SU-DHL-6 (cell line): Measurements from ENCODE around the gene CD34.

Experiments used
- H2AFZ ChIP-seq: fragments of 200-600 bp; sonication (generic); 2 replicates; pipeline ENCODE4 v1.6.1; 2014; ENCODE audit warnings: low read depth, mild to moderate bottlenecking, moderate library complexity, mixed read lengths, antibody characterized with exemption, low read length; ENCODE audit not compliant: severe bottlenecking
- H3F3A ChIP-seq: fragments of 200-600 bp; shearing (Covaris generic); 2 replicates; pipeline ENCODE4 v1.6.0; 2016; ENCODE audit warnings: antibody characterized with exemption, mild to moderate bottlenecking; ENCODE audit not compliant: insufficient read depth
- H3K27ac ChIP-seq: fragments of 200-600 bp; sonication (generic); 2 replicates; pipeline ENCODE4 v1.5.1; 2016; ENCODE audit warnings: low read depth, mild to moderate bottlenecking, low read length, moderate library complexity, mixed read lengths
- H3K27me3 ChIP-seq: fragments of 200-600 bp; sonication (generic), shearing (Covaris generic); 2 replicates; pipeline ENCODE4 v1.6.0; 2014; ENCODE audit warnings: mild to moderate bottlenecking, low read length
- H3K36me3 ChIP-seq: fragments of 200-600 bp; sonication (generic); 2 replicates; pipeline ENCODE4 v1.6.1; 2014; ENCODE audit warnings: mild to moderate bottlenecking, low read length, mixed read lengths
- H3K4me2 ChIP-seq: fragments of 300-600, 200-600 bp; shearing (Covaris generic), sonication (generic); 2 replicates; pipeline ENCODE4 v1.6.0; 2014; ENCODE audit warnings: low read length, low read depth, mild to moderate bottlenecking; ENCODE audit not compliant: poor library complexity, severe bottlenecking
- H3K4me3 ChIP-seq: fragments of 200-600 bp; sonication (generic); 2 replicates; pipeline ENCODE4 v1.5.1; 2014; ENCODE audit warnings: antibody characterized with exemption, low read length, mild to moderate bottlenecking, mixed read lengths; ENCODE audit not compliant: insufficient read depth, poor library complexity, severe bottlenecking
- H3K79me2 ChIP-seq: fragments of 200-600 bp; sonication (generic); 2 replicates; pipeline ENCODE4 v1.6.1; 2014; ENCODE audit warnings: mild to moderate bottlenecking, low read length, moderate library complexity; ENCODE audit not compliant: insufficient read depth
- H3K9ac ChIP-seq: fragments of 200-600 bp; sonication (generic); 2 replicates; pipeline ENCODE4 v1.7.0; 2014; ENCODE audit warnings: mild to moderate bottlenecking, low read length
- H3K9me2 ChIP-seq: fragments of 200-600 bp; sonication (generic); replicated peaks from 2 replicates; pipeline ENCODE4 v1.6.1; 2014; ENCODE audit warnings: low read length; ENCODE audit not compliant: insufficient read depth
- H3K9me3 ChIP-seq: fragments of 200-600 bp; sonication (generic); 2 replicates; pipeline ENCODE4 v1.6.1; 2014; ENCODE audit warnings: low read length, mixed read lengths; ENCODE audit not compliant: insufficient read depth
- H4K20me1 ChIP-seq: fragments of 200-600 bp; sonication (generic); 2 replicates; pipeline ENCODE4 v1.6.1; 2014; ENCODE audit warnings: low read depth, mild to moderate bottlenecking, antibody characterized with exemption, low read length, moderate library complexity, mixed read lengths
- EZH2phosphoT487 ChIP-seq: fragments of 200-600 bp; sonication (generic), shearing (Covaris generic); conservative IDR thresholded peaks from 2 replicates; pipeline ENCODE4 v1.6.1; 2018; ENCODE audit warnings: mild to moderate bottlenecking, antibody characterized with exemption, low read length, moderate library complexity, mixed read lengths
- TF ChIP-seq, protein P1 (sequence below): fragments of 200-600 bp; sonication (generic); IDR thresholded peaks from one replicate; pipeline ENCODE4 v1.5.1; 2017; ENCODE audit warnings: antibody characterized with exemption, mild to moderate bottlenecking, low read length, moderate library complexity; ENCODE audit not compliant: insufficient read depth, poor library complexity, severe bottlenecking

CD34 gene

GRCh38 chr1:207954104-207954503 lies 43.2 kb upstream of the CD34 start:
- Histone ChIP-seq H3K36me3 (no peaks in the 10 kb centered on the region), H3K9me3 (no peaks in the 10 kb centered on the region), H3K9me2 (no peaks in the 10 kb centered on the region), H3K27ac (no peak overlapping the region), H3K79me2 (no peaks in the 10 kb centered on the region), H3K27me3 (0 out of 2 replicates have a peak, but pooled peaks cover 2% of the 10 kb centered on the region), H3F3A (no peaks in the 10 kb centered on the region), H3K4me3 (no peak overlapping the region), H2AFZ (no peak overlapping the region), H3K4me2 (no peak overlapping the region), H4K20me1 (no peaks in the 10 kb centered on the region), H3K9ac (no peak overlapping the region)
- TF ChIP-seq EZH2phosphoT487: no peak
- TF ChIP-seq, protein P1, sequence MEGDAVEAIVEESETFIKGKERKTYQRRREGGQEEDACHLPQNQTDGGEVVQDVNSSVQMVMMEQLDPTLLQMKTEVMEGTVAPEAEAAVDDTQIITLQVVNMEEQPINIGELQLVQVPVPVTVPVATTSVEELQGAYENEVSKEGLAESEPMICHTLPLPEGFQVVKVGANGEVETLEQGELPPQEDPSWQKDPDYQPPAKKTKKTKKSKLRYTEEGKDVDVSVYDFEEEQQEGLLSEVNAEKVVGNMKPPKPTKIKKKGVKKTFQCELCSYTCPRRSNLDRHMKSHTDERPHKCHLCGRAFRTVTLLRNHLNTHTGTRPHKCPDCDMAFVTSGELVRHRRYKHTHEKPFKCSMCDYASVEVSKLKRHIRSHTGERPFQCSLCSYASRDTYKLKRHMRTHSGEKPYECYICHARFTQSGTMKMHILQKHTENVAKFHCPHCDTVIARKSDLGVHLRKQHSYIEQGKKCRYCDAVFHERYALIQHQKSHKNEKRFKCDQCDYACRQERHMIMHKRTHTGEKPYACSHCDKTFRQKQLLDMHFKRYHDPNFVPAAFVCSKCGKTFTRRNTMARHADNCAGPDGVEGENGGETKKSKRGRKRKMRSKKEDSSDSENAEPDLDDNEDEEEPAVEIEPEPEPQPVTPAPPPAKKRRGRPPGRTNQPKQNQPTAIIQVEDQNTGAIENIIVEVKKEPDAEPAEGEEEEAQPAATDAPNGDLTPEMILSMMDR: no peak

- H4K20me1 ChIP-seq: no peaks in the 10 kb centered on the region
- no peak overlapping the region for H3K27ac ChIP-seq
- no peaks in the 10 kb centered on the region for H3K9me2 ChIP-seq
- H3K9me3 ChIP-seq: no peaks in the 10 kb centered on the region
- no peak overlapping the region for H2AFZ ChIP-seq
- H3K36me3 ChIP-seq: no peaks in the 10 kb centered on the region
- no peaks in the 10 kb centered on the region for H3K79me2 ChIP-seq
- TF ChIP-seq, protein P1: no peak
- TF ChIP-seq EZH2phosphoT487: no peak
- H3K4me3 ChIP-seq: no peak overlapping the region
- H3F3A ChIP-seq: no peaks in the 10 kb centered on the region
- no peak overlapping the region for H3K4me2 ChIP-seq
- H3K9ac ChIP-seq: no peak overlapping the region
- H3K27me3 ChIP-seq: 0 out of 2 replicates have a peak, but pooled peaks cover 2% of the 10 kb centered on the region
These were observed 42.0 kb upstream of the CD34 start for GRCh38 chr1:207952617-207953542.

DNA sequence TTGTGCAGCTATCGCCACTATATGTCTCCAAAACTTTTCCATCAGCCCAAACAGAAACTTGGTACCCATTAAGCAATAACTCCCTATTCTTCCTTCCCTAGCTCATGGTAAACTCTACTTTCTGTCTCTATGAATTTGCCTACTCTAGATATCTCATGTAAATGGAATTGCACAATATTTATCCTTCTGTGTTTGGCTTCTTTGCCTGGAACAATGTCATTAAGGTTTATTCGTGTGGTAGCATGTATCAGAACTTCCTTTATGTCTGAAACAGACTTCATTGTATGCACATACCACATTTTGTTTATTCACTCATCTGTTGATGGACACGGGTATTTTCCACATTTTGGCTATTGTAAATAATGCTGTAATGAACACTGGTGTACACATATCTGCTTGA lies 40.7 kb upstream of the CD34 start:
- Histone ChIP-seq H3K4me3 (no peak overlapping the region), H2AFZ (no peak overlapping the region), H3K79me2 (no peaks in the 10 kb centered on the region), H3K27me3 (0 out of 2 replicates have a peak, but pooled peaks cover 2% of the 10 kb centered on the region), H3K4me2 (no peak overlapping the region), H3K27ac (no peak overlapping the region), H3K9ac (no peak overlapping the region), H3K36me3 (no peaks in the 10 kb centered on the region), H4K20me1 (no peaks in the 10 kb centered on the region), H3K9me2 (no peaks in the 10 kb centered on the region), H3K9me3 (no peaks in the 10 kb centered on the region), H3F3A (no peaks in the 10 kb centered on the region)
- TF ChIP-seq, protein P1: no peak
- no peak for TF ChIP-seq EZH2phosphoT487
